NK-92 (cell line): ENCODE measurements around the gene SMNDC1.
"Not testable (repeated sequence)": the region's sequence is repeated elsewhere in the genome, so short reads cannot be mapped to it uniquely, and the experiment has no call there.

ENCODE experiments used
- DNase-seq: peaks from one replicate; lab custom pipeline; 2025; ENCODE audit not compliant: unreplicated experiment; lab: John Stamatoyannopoulos, UW

The SMNDC1 gene

GRCh38 chr10:110252151-110252550 is 52.6 kb downstream of the SMNDC1 start:
- DNase-seq: no peak

GRCh38 chr10:110251392-110251791 is 53.3 kb downstream of the SMNDC1 start:
- not testable (repeated sequence) for DNase-seq

DNA sequence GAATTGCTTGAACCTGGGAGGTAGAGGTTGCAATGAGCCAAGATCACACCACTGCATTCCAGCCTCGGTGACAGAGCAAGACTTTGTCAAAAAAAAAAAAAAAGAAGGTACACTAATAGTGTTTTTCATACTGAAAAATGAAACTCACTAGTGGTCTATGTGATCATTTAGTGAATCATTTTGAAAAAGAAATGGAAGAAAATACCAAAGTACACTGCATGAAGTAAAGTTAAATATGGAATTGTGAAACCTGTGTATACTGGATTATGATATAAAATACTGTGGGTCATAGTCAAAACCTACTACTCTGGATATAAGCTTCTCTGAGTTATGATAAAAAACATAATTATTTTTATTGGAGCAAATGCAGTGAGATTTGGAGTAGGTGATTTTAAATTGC is 55.2 kb downstream of the SMNDC1 start:
- DNase-seq: not testable (repeated sequence)

- DNase-seq: not testable (repeated sequence)
These were observed 56.9 kb downstream of the SMNDC1 start for GRCh38 chr10:110247833-110248232.

- DNase-seq: no peak
These were observed 60.2 kb downstream of the SMNDC1 start for GRCh38 chr10:110244550-110244949.

DNA sequence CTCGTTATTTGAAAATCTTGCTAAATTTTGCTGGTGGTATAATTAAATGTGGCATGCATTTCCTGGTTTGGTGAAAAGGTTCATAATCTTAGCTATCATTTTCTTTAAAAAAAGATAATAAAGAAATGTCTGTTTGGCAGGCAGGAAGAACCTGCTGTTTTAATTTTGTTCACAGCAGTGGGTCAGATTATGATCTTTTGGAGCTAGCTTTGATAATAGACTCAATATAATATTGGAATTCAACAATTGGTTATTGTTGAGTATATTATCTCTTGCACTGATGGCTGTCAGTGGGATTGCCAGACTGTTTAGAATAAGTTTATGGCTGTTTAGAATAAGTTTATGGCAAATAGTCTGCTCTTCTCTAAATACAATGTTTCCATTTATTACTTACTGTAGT is 62.2 kb downstream of the SMNDC1 start:
- DNase-seq: no peak

- no peak for DNase-seq
These were observed 62.9 kb downstream of the SMNDC1 start for GRCh38 chr10:110241841-110242240.

GRCh38 chr10:110241407-110241806 is 63.3 kb downstream of the SMNDC1 start:
- DNase-seq: no peak
